ENCODE results near the gene AP4E1.
"Not testable (repeated sequence)": the region's sequence is repeated elsewhere in the genome, so short reads cannot be mapped to it uniquely, and the experiment has no call there.

Gene AP4E1

GRCh38 chr15:50953302-50953701, 44.8 kb downstream of the AP4E1 start:
- no peak for DNase-seq

- not testable (repeated sequence) for DNase-seq
Measured at GRCh38 chr15:50954837-50955236, 46.4 kb downstream of the AP4E1 start.

- no peak for DNase-seq
Measured at GRCh38 chr15:50959717-50960116, 51.2 kb downstream of the AP4E1 start.

- DNase-seq: no peak
Measured at GRCh38 chr15:50964075-50964474, 55.6 kb downstream of the AP4E1 start.

GRCh38 chr15:50968353-50968752, 59.9 kb downstream of the AP4E1 start:
- DNase-seq: no peak

- DNase-seq: no peak
Measured at GRCh38 chr15:50970524-50970923, 62.0 kb downstream of the AP4E1 start.

GRCh38 chr15:50971115-50971514, 62.6 kb downstream of the AP4E1 start:
- DNase-seq: no peak

GRCh38 chr15:50971542-50971941, 63.1 kb downstream of the AP4E1 start:
- DNase-seq: no peak

GRCh38 chr15:50973605-50974004, 65.1 kb downstream of the AP4E1 start:
- DNase-seq: no peak

GRCh38 chr15:50977162-50977561, 68.7 kb downstream of the AP4E1 start:
- DNase-seq: no peak

- DNase-seq: no peak
Measured at GRCh38 chr15:50978580-50978979, 70.1 kb downstream of the AP4E1 start.

- DNase-seq: no peak
Measured at GRCh38 chr15:50979041-50979440, 70.6 kb downstream of the AP4E1 start.

GRCh38 chr15:50993598-50993997, 85.1 kb downstream of the AP4E1 start:
- DNase-seq: no peak

- DNase-seq: no peak
Measured at GRCh38 chr15:50996641-50997040, 88.2 kb downstream of the AP4E1 start.

GRCh38 chr15:50997371-50998051, 89.0 kb downstream of the AP4E1 start:
- no peak for DNase-seq

- no peak for DNase-seq
Measured at GRCh38 chr15:51004103-51004551, 95.6 kb downstream of the AP4E1 start.

GRCh38 chr15:51006336-51006985, 98.0 kb downstream of the AP4E1 start:
- DNase-seq: no peak

- no peak for DNase-seq
Measured at GRCh38 chr15:51007131-51007666, 98.7 kb downstream of the AP4E1 start.

GRCh38 chr15:51011212-51011611, 102.7 kb downstream of the AP4E1 start:
- DNase-seq: peak; percentile 12

- DNase-seq: no peak
Measured at GRCh38 chr15:51016615-51017014, 108.1 kb downstream of the AP4E1 start.

- DNase-seq: no peak
Measured at GRCh38 chr15:51022206-51022605, 113.7 kb downstream of the AP4E1 start.

- DNase-seq: no peak
Measured at GRCh38 chr15:51023499-51023898, 115.0 kb downstream of the AP4E1 start.

- DNase-seq: peak; percentile 11
Measured at GRCh38 chr15:51024735-51025453, 116.4 kb downstream of the AP4E1 start.

- no peak for DNase-seq
Measured at GRCh38 chr15:51025454-51025846, 117.0 kb downstream of the AP4E1 start.
